Psoas muscle (tissue), 8 donors: ENCODE measurements around the gene ATG4A. TPM values are rescaled to one million over a fixed set of nuclear protein-coding genes. Genes with fewer than 3 reads are reported as not detected.

Experiments used
- ATAC-seq, 4 donors: fragments of 200-7000 bp; cut with Tn5 transposase; one replicate each; pipeline ENCODE4 v1.9.1; 2020; ENCODE audit warnings: moderate library complexity in 3 of 4, mild to moderate bottlenecking in 2 of 4
- DNase-seq, 2 donors: peaks; one replicate each; pipeline ENCODE4 v3.0.0-alpha.2; 2020
- H3K27ac ChIP-seq: fragments of 200-600 bp; one replicate; pipeline ENCODE4 v1.8.0; 2022
- H3K27me3 ChIP-seq, 3 donors: fragments of 200-600 bp in 1 of 3; one replicate each; pipeline versions ENCODE4 v1.6.1 to v1.8.0; 2013 to 2022; ENCODE audit warnings: low read length in 2 of 3, mild to moderate bottlenecking in 2 of 3, moderate library complexity in 1 of 3; ENCODE audit not compliant: insufficient read depth in 3 of 3
- H3K36me3 ChIP-seq, 2 donors: fragments of 200-600 bp in 1 of 2; one replicate each; pipeline versions ENCODE4 v1.6.1 to v1.8.0; 2013 to 2022; ENCODE audit warnings: low read depth in 1 of 2, mild to moderate bottlenecking in 1 of 2, moderate library complexity in 1 of 2; ENCODE audit not compliant: insufficient read depth in 1 of 2
- H3K4me1 ChIP-seq: fragments of 200-600 bp; one replicate; pipeline ENCODE4 v1.8.0; 2022
- H3K4me3 ChIP-seq: fragments of 200-600 bp; one replicate; pipeline ENCODE4 v1.8.0; 2022; ENCODE audit warnings: mild to moderate bottlenecking
- H3K9me3 ChIP-seq: fragments of 200-600 bp; one replicate; pipeline ENCODE4 v1.8.0; 2022
- WGBS, 3 donors: extraction: QIAGEN DNeasy Blood & Tissue Kit; methylation state at CpG; one replicate each; pipeline versions ENCODE4 v1.1.6 to v1.1.7; 2013; 5-methylcytosine and 5-hydroxymethylcytosine counted together
- intact Hi-C, 2 donors: fragments of 100-400 bp; cut with DNase I; formaldehyde crosslinking; loops; one replicate each; pipeline versions ENCODE4 v1.11.0 to v1.14.2; 2022
- polyA plus RNA-seq, 3 donors: library from polyadenylated mRNA; stranded (reverse); fragments of 200-250 nt; gene quantifications; one replicate each; pipeline ENCODE4 v1.2.3, GENCODE V29; 2013
- total RNA-seq, 4 donors: library from RNA; stranded (reverse); fragmentation: NEBNext Ultra II Directional in 2 of 4; extraction: Animal tissue kit (Norgen Biotek cat#: 25700) in 2 of 4; gene quantifications; one replicate each; pipeline versions ENCODE4 v1.2.1 to v1.2.4, GENCODE V29; 2021 to 2023
- TF ChIP-seq, protein P1 (sequence below): fragments of 200-600 bp; IDR thresholded peaks from one replicate; pipeline ENCODE4 v1.8.0; 2022; ENCODE audit warnings: antibody characterized with exemption
- donor health status: healthy with polysubstance abuse.
- donor health status: DM: no; HTN: no; CAD: no; lungs with moderate emphysema.
- donor health status: Bipolar disorder and iron deficiency.
- donor health status: healthy.
- donor health status: DM: yes; HTN: yes; CAD: no.
- donor health status: DM: no; HTN: no; CAD: no.
- donor health status: DM: no; HTN: no; CAD: no.
- donor health status: DM: yes; HTN: yes; CAD: no.

Gene ATG4A
- total and polyA plus RNA-seq, 7 donors: 14.7 to 35.1 (median 22.3) TPM

DNA sequence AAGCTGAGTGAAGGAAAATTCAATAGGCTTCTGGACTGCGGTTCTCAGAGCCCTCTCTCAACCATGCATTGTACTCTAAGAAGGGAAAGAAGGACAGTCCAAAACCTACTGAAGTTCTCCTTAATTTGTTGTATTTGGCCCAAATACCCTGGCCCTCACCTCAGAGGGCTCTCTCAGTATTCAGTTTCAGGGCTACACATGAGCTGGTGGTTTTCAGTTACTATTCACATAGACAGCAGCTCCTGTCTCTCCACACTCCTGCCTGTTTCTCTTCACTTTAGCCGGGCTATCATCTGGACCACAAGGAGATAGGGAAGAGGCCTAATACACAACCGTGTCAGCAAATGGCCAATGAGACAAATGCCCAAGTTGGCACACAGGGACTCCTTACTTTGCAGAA lies 66.0 kb downstream of the ATG4A start:
- Histone ChIP-seq H3K4me1 (no peaks in the 10 kb centered on the region), H3K4me3 (no peak overlapping the region), H3K36me3 (peaks cover 0 to 26% of the 10 kb centered on the region in 2 donors), H3K27ac (no peak overlapping the region), H3K27me3 (peaks cover 0 to 4% (median 0%) of the 10 kb centered on the region in 3 donors), H3K9me3 (no peaks in the 10 kb centered on the region)
- ATAC-seq (no peak), DNase-seq (no peak)
- WGBS, 3 donors: 70 to 82% (median 75%) methylated on average over 3 of the region's 3 CpGs
- intact Hi-C loops: no loop called here
- TF ChIP-seq, protein P1, sequence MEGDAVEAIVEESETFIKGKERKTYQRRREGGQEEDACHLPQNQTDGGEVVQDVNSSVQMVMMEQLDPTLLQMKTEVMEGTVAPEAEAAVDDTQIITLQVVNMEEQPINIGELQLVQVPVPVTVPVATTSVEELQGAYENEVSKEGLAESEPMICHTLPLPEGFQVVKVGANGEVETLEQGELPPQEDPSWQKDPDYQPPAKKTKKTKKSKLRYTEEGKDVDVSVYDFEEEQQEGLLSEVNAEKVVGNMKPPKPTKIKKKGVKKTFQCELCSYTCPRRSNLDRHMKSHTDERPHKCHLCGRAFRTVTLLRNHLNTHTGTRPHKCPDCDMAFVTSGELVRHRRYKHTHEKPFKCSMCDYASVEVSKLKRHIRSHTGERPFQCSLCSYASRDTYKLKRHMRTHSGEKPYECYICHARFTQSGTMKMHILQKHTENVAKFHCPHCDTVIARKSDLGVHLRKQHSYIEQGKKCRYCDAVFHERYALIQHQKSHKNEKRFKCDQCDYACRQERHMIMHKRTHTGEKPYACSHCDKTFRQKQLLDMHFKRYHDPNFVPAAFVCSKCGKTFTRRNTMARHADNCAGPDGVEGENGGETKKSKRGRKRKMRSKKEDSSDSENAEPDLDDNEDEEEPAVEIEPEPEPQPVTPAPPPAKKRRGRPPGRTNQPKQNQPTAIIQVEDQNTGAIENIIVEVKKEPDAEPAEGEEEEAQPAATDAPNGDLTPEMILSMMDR: no peak

DNA sequence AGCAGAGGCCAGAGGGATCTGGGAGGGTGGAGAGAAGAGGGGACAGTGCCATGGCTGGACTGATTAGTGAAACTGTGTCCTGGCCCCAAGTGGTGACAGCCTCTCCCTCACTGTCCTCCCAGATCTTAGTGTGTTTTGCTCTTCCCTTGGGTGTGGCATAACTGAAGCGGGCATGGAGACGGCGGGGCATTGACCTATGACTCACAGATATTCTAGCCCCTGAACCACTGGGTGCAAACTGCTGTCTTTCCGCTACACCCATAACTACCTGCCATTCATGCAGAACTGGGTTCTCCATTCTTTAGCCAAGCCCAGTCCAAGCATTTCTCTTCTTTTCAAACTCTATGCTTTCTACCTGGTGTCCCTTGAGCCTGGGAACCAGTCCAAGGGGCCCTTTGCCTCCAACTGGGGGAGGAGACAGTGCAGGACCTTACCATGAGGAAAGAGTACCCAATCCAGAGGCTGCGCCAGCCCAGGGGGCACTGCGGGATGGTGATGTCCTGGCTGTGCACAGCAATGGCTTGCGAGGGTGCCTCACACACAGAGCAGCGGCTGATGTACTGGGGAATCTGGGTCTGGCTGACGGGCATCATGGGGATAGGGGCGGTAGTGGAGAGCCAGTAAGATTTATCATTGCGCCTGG lies 67.6 kb downstream of the ATG4A start:
- no peak for ATAC-seq
- intact Hi-C loops: no loop called here
- WGBS, 3 donors: 83 to 96% (median 88%) methylated on average over 11 of the region's 11 CpGs
- Histone ChIP-seq H3K27ac (no peak overlapping the region), H3K4me1 (no peaks in the 10 kb centered on the region), H3K4me3 (no peak overlapping the region), H3K9me3 (no peaks in the 10 kb centered on the region), H3K36me3 (peaks cover 0 to 13% of the 10 kb centered on the region in 2 donors), H3K27me3 (peaks cover 0 to 14% (median 0%) of the 10 kb centered on the region in 3 donors)
- TF ChIP-seq, protein P1: no peak
- no peak for DNase-seq

DNA sequence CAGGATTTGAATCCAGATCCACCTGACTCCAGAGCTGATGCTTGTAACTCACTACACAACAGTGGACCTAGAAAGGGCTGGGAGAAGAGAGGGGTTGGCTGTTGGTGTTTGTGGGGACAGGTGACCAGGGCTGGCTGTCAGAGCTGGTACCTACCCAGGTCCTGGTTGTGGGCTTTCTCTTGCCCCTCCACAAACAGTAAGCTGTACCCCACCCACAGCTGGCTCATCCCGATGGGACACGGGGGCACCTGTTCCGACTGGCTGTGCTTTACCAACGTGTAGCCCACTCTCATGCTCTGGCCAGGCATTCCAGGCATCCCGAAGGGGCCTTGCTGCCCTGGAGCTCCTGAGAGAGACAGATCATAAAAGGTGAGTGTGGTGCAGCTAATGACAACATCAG lies 68.7 kb downstream of the ATG4A start:
- intact Hi-C loops: no loop called here
- WGBS, 3 donors: 64 to 90% (median 72%) methylated on average over 5 of the region's 5 CpGs
- DNase-seq: no peak
- Histone ChIP-seq H3K4me1 (no peaks in the 10 kb centered on the region), H3K4me3 (no peak overlapping the region), H3K27me3 (peaks cover 0 to 9% (median 0%) of the 10 kb centered on the region in 3 donors), H3K9me3 (no peaks in the 10 kb centered on the region), H3K36me3 (peaks cover 0 to 6% of the 10 kb centered on the region in 2 donors), H3K27ac (no peak overlapping the region)
- ATAC-seq: no peak
- TF ChIP-seq, protein P1: no peak

DNA sequence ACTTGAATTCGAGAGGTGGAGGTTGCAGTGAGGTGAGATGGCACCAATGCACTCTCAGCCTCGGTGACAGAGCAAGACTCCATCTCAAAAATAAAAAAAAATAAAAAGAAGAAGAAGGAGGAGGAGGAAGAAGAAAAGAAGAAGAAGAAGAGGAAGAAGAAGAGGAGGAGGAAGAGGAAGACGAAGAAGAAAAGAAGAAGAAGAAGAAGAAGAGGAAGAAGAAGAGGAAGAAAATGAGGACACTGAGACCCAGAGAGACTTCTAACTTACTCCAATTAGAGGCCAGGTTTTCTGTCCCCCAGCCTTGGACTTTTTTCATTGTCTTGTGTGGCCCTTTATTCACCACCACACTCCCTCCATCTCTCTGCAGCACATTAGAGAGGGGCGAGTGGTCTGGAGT lies 70.7 kb downstream of the ATG4A start:
- TF ChIP-seq, protein P1: no peak
- Histone ChIP-seq H3K4me1 (no peaks in the 10 kb centered on the region), H3K36me3 (no peaks in the 10 kb centered on the region), H3K27ac (no peak overlapping the region), H3K9me3 (no peaks in the 10 kb centered on the region), H3K27me3 (peaks cover 0 to 14% (median 0%) of the 10 kb centered on the region in 3 donors), H3K4me3 (no peak overlapping the region)
- intact Hi-C loops: no loop called here
- DNase-seq: no peak
- WGBS, 3 donors: 79 to 91% (median 87%) methylated on average over 4 of the region's 4 CpGs
- no peak for ATAC-seq
